ENCODE data around the gene BTD.

GRCh38 chr3:15653321-15653720 lies 51.8 kb downstream of the BTD start:
- TF ChIP-seq, protein P1, sequence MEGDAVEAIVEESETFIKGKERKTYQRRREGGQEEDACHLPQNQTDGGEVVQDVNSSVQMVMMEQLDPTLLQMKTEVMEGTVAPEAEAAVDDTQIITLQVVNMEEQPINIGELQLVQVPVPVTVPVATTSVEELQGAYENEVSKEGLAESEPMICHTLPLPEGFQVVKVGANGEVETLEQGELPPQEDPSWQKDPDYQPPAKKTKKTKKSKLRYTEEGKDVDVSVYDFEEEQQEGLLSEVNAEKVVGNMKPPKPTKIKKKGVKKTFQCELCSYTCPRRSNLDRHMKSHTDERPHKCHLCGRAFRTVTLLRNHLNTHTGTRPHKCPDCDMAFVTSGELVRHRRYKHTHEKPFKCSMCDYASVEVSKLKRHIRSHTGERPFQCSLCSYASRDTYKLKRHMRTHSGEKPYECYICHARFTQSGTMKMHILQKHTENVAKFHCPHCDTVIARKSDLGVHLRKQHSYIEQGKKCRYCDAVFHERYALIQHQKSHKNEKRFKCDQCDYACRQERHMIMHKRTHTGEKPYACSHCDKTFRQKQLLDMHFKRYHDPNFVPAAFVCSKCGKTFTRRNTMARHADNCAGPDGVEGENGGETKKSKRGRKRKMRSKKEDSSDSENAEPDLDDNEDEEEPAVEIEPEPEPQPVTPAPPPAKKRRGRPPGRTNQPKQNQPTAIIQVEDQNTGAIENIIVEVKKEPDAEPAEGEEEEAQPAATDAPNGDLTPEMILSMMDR (IDR thresholded peaks at IDR 0.05) = no peak
- no peak for TF ChIP-seq POLR2A (IDR thresholded peaks at IDR 0.05)

Measured in thyroid gland (tissue), 4 donors.